Measurements from ENCODE around the gene FAM240B.

DNA sequence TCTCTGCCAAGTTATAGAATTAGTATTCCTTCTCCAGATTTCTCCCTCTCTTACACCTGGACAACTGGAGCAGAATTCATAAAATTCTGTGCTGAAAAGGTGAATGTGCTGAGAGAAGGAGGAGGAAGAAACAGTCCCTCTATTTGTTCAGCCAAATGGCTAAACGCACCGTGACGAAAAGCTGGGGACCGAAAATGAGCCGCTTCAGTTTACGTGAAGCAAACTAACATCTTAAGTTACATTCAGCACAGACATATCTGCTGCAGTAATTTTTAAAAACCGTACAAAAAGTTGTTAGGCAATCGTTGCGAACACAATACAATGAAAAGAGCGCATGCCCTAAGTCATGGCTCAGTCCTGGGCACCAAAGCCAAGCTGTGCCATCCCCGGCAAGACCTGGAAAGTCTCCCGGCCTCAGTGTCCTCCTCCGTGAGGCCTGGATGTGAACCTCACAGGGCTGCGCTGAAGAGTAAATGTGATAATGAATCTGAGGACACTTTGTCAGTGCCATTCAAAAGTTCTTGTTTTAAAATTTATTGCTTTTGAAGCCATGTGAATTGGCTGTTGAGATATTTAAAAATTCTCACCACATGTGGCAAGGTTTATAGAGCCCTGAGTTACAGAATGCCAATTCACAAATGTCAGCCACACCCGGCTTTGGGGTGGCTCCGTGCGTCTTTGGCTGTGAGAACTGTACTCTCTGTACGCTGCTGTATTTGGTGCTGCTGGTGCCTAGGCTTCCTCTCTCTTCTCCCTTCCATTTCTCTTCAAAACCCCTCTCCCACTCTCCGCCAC is 46.3 kb downstream of the FAM240B start:
- TF ChIP-seq, protein P1, sequence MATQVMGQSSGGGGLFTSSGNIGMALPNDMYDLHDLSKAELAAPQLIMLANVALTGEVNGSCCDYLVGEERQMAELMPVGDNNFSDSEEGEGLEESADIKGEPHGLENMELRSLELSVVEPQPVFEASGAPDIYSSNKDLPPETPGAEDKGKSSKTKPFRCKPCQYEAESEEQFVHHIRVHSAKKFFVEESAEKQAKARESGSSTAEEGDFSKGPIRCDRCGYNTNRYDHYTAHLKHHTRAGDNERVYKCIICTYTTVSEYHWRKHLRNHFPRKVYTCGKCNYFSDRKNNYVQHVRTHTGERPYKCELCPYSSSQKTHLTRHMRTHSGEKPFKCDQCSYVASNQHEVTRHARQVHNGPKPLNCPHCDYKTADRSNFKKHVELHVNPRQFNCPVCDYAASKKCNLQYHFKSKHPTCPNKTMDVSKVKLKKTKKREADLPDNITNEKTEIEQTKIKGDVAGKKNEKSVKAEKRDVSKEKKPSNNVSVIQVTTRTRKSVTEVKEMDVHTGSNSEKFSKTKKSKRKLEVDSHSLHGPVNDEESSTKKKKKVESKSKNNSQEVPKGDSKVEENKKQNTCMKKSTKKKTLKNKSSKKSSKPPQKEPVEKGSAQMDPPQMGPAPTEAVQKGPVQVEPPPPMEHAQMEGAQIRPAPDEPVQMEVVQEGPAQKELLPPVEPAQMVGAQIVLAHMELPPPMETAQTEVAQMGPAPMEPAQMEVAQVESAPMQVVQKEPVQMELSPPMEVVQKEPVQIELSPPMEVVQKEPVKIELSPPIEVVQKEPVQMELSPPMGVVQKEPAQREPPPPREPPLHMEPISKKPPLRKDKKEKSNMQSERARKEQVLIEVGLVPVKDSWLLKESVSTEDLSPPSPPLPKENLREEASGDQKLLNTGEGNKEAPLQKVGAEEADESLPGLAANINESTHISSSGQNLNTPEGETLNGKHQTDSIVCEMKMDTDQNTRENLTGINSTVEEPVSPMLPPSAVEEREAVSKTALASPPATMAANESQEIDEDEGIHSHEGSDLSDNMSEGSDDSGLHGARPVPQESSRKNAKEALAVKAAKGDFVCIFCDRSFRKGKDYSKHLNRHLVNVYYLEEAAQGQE (IDR thresholded peaks at IDR 0.05; ENCODE audit: low read depth), result no peak
- TF ChIP-seq TAF1 (IDR thresholded peaks at IDR 0.05; ENCODE audit: low read depth) (no peak), TEAD4 (IDR thresholded peaks at IDR 0.05) (no peak), FOXM1 (IDR thresholded peaks at IDR 0.05; ENCODE audit: borderline replicate concordance, low read depth) (no peak), EP300 (IDR thresholded peaks at IDR 0.05; ENCODE audit: borderline replicate concordance) (no peak), NFIC (IDR thresholded peaks at IDR 0.05) (no peak), YY1 (IDR thresholded peaks at IDR 0.05; ENCODE audit: low read depth) (no peak)
- TF ChIP-seq, protein P2, sequence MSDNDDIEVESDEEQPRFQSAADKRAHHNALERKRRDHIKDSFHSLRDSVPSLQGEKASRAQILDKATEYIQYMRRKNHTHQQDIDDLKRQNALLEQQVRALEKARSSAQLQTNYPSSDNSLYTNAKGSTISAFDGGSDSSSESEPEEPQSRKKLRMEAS (IDR thresholded peaks at IDR 0.05), result no peak
